T-helper 2 cell treated with Interferon-gamma antibody and Interleukin-4, amounts not matched to agents 100 ng/mL and 5 ng/mL, for 36 hours (primary cell): ENCODE measurements around the gene MFSD12. TPM values are rescaled to one million over a fixed set of nuclear protein-coding genes. Genes with fewer than 3 reads are reported as not detected.

Experiments
- intact Hi-C: fragments of 100-400 bp; cut with micrococcal nuclease; formaldehyde crosslinking; loops from one replicate; pipeline ENCODE4 v1.15.1; 2023
- total RNA-seq: library from RNA; stranded (reverse); gene quantifications from 2 replicates; pipeline ENCODE4 v1.2.3, GENCODE V29; 2022

MFSD12 gene
- total RNA-seq, 1 donor from 2014 or later = 71.2 TPM

DNA sequence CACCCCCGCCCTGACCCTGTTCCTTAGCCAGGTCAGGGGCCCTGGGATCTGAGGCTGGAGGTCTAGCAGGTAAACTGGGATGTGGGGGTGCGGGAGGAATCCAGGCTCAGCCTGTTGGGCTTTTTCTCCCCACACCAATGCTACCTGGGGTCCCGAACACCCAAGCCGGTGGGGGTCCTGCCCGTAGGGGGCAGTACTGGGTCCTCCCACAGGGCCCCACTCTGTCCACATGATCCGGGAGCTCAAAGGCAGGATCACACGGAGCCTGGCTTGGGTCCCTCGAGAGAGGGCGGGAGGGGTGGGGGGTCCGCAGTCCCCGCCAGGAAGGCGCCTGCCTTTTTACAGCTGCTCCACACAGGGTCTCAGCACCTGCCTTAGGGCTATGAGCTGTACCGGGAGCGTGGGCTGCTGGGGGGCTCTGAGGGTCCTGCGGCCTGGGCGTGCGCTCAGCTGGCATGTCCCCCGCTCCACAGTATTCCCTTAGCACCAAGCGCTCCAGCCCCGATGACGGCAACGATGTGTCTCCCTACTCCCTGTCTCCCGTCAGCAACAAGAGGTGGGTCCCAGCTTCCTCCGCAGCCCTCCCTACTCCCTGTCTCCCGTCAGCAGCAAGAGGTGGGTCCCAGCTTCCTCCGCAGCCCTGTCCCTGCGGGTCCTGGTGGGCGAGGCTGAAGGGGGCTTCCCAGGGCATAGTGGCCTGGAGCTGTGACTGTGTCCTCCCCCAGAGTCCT, 30.7 kb downstream of the MFSD12 start:
- intact Hi-C loops = no loop called here

DNA sequence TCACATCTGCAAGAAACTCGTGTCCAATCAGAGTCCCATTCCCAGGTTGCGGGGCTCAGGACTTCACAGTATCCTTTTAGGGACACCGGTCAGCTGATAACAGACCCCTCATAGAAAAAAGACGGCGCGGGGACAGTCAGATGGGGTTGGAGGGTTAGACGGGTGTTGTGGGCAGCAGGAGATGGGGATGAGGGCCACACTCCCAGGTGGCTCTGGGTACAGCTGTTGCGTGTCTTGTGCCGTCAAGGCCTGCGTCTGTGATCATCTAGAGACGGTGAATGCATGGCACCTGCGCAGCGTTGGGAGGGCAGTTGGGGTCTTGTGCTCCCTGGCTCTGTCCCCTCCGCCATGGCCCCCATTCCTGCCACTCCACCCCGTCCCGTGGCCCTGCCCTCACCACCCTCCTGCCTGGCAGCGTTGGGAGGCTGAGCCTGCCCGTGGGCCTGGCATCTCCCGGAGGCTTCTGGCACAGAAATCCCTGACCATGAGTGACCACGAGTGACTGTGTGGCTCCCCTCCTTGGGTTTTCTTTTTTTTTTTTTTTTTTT, 32.4 kb downstream of the MFSD12 start:
- intact Hi-C loops = no loop called here

DNA sequence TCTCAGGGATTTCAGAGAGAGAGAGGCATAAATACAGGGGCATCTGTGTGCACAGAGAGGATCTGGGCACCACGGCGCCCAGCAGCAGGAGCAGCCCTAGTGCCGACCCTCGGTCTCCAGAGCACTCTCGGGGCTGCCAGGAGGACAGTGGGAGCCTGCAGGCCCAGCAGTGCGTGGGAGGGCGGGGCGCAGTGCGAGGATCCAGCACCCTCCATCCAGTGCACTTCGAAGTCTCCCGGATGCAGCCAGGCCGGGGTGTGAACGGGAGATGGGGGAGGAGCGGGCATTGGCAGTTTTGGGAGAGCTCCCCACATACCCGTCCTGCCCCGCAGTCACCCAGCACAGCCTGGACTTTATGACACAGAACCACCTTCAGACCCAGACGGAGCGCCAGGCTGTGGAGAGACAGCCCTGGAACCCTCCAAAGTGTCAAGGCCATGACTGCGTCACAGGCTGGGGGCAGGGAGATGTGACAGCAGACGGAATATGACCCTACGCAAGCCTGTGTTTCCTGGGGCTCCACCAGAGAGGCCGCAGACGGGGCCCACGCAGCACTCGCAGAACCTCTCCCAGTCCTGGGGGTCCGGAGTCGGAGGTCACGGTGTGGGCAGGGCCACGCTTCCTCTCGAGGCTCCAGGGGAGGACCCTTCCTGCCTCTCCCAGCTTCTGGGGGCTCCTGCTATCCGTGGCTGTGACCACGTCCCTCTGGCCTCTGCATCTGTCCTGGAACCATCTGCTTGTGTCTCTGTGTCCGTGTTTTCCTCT, 33.1 kb downstream of the MFSD12 start:
- intact Hi-C loops = no loop called here

DNA sequence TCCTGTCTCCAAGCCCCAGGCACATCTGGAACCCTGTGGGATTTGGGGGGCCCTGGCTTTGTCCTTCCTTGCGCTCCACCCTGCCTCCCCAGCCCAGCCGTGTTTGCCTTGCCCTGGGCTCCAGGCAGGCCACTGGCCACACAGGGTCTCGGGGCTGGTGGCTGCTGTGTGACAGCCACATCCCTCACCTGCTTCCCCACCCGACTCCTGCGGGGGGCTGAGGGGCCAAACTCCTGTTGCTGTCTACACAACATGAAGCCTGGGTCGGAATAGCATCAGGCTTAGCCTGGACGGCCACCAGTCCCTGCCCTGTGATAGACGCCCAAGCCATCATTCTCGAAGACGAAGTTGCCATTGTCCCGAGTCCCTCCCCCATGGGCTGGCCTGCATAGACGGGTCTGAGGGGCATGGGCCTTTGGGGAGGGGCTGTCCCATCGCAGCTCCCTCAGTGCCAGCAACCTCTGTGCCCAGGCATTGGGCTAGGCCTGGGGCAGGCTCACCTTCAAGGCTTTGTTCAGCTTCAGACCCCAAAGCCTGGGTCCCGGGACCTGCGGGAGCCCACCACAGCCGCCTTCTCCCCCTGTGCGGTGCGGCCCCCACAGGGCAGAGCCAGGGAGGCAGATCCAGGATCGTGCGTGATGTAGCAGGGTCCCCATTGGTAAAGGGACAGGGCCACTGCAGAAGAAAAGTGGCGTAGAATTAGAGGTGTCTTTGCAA, 33.9 kb downstream of the MFSD12 start:
- intact Hi-C loops = no loop called here

DNA sequence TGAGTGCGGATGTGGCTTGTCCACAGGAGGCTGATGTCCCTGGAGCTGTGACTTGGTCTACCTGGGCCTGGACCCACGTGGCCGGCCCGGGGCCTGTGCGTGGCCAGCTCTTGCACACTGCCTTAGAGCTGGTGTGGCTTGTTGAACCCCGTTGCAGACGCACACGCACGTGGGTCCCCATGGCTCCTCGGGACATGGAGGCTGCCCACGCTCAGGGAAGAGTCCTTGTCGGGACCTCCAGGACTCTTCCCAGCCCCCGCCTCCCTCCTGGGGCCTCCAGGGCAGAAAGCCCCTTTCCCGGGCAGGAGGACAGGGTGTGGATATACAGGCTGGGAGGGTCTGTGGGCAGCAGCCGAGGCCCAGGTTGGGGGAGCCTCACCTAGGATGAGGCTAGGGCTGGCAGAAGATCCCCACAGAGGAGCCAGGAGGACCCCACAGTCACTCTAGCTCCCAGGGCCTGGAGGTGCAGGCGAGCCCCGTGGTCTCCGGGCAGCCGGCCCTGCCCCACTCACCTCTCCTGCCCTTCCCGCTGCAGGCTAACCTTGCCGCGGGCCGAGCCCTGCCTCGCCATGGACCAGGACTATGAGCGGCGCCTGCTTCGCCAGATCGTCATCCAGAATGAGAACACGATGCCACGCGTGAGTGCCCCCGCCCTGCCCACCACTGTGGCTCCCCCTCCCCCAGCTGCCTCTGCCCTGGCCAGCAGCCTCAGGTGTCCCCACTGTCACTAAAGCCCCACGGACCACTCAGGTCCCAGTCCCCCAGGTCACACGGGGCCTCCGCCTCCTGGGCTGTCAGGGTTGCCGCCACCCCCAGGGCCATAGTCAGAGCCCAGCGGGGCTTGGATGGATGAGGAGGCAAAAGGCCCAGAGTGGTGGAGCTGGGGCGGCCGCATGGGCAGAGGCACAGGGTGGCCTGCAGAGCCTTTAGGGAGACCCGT, 34.7 kb downstream of the MFSD12 start:
- intact Hi-C loops = no loop called here

DNA sequence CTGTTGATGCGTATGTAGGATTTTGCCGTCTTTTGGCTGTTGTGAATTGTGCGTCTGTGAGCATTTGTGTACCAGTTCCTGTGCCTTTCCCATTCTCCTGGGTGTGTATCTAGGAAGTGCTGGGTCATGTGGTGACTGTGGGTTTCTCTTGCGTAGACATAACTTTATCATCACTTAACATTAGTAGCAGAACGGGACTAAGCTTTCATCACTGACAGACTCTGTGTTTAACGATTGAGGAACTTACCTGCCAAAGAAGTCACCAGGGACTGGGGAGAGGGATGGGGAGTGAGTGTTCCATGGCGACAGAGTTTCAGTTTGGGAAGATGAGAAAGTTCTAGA, 36.3 kb downstream of the MFSD12 start:
- intact Hi-C loops = no loop called here

DNA sequence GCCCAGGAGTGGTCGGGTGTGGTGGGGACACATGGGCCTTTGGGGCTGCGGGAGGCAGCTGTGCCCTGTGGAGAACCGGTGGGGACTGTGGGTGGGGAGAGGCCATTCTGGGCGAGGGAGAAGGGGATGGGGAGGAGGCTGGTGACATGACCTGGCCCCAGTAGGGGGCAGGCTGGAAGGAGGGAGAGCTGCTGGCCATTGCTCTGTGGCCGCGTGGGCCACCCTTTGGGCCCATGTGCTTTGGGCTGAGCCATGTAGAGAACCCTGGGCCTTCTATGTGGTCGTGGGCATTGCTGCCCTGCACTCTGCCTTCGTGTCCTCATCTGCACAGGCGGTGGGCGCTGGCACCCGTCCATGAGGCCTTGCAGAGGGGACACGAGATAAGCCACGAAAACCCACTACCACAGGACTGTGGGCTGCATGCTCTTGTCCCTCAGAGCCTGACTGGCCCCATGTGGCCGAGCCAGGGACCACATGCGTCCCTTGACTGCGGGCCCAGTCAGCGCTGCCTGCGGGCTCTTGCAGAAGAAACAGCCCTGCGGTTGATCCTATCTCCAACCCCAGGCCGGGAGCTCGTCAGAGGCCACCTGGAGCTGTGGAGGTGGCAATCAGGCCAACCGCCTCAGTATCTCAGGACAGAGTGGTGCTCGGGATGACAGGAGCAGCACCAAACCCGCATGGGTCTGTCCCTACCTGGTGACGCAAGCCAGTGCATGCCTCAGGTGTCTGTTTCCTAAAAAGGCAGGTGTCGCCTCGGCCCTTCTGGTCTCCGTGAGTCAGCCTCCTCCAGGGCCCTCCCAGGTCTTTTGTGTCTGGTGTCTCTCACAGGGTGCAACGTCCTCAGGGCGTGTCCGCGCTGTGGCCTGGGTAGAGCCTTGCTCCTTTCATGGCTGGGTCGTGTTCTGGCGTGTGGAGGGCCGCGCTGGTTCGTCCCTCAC, 37.0 kb downstream of the MFSD12 start:
- intact Hi-C loops = no loop called here

DNA sequence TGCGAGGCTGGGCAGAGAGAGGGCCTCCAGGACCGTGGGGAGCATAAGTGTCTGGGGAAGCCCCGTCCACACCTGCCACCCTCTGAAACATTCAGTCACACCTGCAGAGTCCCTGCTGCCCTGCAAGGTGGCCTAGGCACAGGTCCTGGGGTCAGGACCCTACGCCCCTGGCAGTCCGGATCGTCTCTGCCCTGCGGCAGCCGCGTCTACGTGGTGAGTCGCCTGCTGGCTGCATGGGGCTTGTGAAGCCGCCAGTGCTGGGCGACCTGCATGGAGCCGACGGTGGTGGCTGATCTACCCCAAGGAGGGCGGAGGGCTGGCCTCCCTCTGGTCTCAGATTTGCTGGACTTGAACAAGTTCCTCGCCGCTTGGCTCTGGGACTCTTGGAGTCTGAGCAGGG, 38.3 kb downstream of the MFSD12 start:
- intact Hi-C loops = no loop called here

DNA sequence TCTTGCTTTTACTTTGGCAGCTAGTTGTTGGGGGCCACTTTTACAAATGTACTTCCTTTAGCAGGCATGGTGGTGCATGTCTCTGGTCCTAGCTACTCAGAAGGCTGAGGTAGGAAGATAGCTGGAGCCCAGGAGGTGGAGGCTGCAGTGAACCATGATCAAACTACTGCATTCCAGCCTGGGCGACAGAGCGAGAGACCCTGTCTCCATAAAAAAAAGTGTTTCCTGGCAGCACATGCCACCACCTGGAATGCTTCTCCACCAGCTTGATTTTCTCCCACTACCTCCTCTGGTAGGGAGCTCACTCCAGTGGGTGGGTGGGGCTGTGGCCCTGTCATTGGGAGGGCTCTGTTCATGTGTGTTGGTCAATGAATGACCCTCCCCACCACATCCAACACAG, 38.7 kb downstream of the MFSD12 start:
- intact Hi-C loops = no loop called here

DNA sequence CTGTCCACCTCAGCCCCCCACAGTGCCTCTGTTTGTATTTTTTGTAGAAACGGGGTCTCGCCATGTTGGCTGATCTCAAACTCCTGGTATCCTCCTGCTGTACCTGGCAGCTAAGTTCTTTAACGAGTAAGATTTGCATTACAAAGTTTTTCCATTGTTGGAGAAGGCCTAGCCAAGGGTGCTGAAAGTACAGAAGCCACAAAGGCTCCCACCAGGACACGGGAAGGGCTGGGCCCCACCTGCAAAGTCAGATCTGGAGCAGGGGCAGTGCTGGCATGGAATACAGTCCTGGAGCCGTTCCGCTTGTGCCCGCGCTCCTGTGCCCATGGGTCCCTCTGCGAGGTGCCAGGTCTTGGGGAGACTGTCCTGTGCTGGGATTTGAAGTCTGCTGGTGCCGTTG, 39.1 kb downstream of the MFSD12 start:
- intact Hi-C loops = no loop called here

DNA sequence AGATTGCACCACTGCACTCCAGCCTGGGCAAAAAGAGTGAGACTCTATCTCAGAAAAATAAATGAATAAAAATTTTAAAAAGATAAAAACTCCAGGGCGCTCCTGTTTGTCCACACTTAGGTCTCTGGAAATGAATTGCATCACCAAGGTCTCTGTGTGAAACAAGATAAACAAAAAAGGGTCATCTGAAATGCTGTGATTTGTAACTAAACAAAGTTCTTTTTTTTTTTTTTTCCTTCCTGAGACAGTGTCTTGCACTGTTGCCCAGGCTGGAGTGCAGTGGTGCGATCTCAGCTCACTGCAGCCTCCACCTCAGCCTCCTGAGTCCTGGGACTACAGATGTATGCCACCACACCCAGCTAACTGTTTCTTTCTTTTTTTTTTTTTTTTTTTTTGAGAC, 39.7 kb downstream of the MFSD12 start:
- intact Hi-C loops = no loop called here

DNA sequence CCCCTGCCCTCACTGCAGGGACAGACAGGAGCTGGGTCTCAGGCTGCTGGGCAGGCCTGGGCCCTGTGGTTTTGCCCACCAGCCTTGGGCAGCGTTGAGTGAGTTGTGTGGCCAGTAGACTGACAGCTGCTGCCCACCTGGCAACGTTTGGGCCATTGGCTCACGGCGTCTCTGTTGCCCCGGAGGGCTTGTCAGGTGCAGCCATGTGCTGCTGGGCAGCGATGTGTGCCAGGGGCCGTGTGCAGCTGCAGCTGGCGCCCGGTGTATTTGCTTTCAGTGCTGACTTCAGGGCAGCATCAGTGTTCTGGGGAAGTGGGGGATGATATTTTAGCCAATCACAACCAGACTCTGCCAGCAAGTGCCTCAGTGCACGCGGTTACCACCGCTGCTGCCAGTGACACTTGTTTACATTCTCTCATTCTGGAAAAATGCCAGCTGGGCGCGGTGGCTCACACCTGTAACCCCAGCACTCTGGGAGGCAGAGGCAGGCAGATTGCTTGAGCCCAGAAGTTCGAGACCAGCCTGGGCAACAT, 40.6 kb downstream of the MFSD12 start:
- intact Hi-C loops = no loop called here

DNA sequence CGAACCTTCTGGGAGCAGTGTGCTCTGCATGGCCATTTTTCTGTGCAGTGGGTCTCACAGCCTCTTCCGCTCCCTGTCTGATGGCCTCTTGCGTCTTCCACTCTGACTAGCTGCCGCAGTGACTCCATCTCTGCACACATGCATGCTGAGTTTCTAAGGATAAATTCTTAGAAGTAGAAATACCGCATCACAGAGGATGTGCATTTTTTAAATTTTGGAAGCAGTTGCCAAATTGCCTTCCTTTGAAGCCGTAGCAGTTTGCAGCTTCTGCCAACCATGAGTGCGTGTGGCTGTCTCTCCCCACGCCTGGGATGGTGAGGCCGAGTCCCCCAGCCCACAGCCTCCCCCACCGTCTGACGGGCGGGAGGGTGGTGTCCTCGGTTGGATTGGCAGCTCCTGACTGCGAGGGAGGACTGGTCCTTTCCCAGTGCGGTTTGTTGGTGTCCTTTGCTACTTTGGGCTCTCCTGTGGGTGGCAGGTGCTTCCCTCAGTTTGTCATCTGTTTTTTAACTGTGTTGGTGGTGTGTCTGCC, 41.4 kb downstream of the MFSD12 start:
- intact Hi-C loops = no loop called here

DNA sequence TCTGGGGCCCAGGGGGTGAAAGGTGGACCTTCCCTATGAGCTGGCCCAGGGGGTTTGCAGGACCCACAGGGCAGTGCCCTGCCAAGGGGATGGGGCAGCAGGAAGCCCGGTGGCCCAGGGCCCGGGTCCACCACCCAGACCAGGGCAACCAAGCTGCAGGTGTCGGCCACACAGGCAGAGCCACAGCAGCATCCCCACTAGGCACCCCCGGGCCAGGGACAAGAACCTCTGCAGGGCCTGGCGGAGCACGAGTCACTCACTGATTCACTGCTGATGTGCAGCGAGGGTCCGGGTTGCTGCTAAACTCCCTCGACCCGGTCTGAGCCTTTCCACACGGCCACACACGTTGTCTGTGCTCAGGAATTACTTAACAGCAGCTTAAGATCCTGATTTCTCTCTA, 42.5 kb downstream of the MFSD12 start:
- intact Hi-C loops = no loop called here

DNA sequence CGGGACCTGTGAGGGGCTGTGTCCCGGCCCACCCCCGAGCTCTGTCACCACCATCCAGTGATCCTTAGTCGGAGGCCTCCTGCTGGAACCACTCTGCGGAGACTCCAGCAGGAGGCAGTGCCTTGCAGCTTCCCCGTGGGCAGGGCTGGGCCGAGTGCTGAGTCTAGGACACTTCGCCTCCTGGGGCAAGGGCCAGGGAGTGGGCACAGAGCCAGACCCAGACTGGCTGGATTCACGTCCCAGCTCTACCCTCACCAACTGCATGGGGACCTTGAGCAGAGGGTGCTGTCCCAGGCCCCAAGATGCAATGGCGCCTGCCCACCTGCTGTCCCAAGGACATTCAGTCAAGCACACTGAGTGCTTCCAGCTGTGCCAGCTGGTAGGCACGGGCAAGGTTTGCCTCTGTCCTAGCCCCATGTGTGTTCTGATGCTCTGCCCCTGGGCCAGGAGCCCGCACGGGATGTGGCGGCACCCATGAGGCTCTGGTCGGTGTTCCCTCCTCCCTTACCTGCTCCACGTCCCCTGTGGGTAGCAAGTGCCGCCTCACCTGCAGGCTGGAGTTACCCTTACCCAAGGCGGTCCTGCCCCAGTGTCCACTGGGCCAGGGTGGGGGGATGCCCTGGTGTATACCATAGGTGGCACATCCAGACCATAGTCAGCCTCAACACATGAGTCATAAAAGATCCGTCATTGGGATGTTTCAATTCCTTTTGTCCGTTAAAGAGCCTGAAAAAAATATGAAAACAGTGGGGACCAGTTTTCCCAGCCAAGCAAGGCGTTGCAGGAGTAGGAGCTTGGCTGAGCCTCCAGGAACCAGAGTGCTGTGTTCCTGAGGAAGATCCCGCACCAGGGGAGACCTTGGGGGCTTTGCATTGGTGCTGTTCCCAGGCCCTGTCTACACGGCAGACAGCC, 43.9 kb downstream of the MFSD12 start:
- intact Hi-C loops = no loop called here

DNA sequence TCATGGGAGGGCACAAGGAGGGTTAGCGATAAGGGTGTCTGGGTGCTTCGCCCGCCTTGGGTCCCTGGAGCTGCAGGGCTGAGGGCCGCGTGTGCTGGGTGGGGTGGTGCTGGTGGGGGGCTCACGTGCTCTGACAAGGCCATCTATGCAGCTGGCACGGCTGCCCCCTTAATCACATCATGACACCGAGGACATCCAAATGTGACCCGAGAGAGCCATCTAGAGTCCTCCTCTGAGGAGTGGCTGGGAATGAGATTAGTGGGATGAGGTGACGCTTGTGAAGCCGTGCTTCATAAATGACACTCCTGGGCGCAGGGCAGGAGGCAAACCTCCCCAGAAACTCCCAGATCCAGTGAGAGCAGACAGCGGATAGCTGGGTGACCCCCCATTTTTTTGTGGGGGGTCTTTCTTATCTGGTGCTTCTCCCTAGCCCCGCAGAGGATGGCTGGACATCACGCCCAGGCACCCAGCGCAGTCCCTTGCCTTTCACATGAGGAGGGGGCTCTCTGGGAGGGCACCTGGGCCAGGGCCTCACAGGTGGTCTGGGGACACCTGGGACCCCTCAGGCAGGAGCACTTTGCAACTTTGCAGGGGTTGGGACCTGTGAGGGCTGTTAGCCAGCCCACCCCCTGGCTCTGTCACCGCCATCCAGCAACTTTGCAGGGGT, 44.7 kb downstream of the MFSD12 start:
- intact Hi-C loops = no loop called here

DNA sequence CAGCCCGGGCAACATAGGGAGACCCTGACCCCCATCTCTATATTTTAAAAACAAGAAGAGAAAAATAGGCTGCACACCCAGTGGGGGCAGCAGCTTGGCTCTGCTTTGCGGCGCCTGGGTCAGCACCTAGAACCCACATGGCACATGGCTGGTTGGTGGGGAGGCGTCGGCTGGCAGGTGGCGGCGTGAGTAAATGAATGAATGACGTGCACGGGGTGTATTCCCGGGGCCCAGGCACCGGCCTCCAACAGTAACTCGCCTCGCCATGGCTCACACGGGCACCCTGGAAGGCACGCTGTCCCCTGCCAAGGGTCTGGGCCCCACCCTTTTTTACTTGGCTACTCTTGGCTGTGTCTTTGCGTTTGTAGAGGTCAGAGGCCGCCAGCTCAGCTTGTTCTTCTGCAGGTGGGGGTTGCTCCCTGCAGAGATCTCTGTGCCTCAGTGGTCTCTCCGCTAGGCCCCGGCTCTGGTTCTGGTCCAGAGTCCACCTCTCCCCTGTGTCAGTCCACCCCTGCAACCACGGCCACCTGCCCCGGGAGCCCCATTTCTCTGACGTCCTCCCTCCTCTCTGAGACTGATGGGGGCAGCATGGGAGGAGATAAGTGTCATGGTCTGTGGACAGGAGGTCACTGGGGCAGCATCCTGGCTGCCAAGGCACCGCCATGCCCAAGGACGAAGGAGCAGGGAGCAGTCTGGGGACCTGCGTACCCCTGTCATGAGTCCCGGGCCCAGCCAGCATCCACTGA, 45.7 kb downstream of the MFSD12 start:
- intact Hi-C loops = no loop called here
